Measurements from ENCODE around the gene EFL1.

EFL1 gene

GRCh38 chr15:82113106-82113715, 149.3 kb downstream of the EFL1 start:
- Histone ChIP-seq H3K4me1 (ENCODE audit: control insufficient read depth, insufficient read depth, low read length) (no peaks in the 10 kb centered on the region), H3K27ac (ENCODE audit: extremely low read depth, low read depth, low read length) (no peak overlapping the region), H3K9me3 (ENCODE audit: control insufficient read depth, insufficient read depth, low read depth, low read length) (no peaks in the 10 kb centered on the region), H3K4me3 (ENCODE audit: low read depth, low read length) (no peak overlapping the region), H3K36me3 (ENCODE audit: control insufficient read depth in 2 of 2, insufficient read depth in 1 of 2, low read length in 2 of 2) (no peaks in the 10 kb centered on the region)
- POLR2A ChIA-PET = no interaction called here
- TF ChIP-seq, protein P1, sequence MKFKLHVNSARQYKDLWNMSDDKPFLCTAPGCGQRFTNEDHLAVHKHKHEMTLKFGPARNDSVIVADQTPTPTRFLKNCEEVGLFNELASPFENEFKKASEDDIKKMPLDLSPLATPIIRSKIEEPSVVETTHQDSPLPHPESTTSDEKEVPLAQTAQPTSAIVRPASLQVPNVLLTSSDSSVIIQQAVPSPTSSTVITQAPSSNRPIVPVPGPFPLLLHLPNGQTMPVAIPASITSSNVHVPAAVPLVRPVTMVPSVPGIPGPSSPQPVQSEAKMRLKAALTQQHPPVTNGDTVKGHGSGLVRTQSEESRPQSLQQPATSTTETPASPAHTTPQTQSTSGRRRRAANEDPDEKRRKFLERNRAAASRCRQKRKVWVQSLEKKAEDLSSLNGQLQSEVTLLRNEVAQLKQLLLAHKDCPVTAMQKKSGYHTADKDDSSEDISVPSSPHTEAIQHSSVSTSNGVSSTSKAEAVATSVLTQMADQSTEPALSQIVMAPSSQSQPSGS (tag by site-specific recombination; IDR thresholded peaks at IDR 0.05; ENCODE audit: low read depth) = no peak
- TF ChIP-seq ZNF24 (tag by site-specific recombination; IDR thresholded peaks at IDR 0.05) (no peak), ZNF214 (tag by site-specific recombination; IDR thresholded peaks at IDR 0.05; ENCODE audit: borderline replicate concordance) (no peak), ZNF555 (tag by site-specific recombination; conservative IDR thresholded peaks at IDR 0.05) (no peak), ZNF670 (tag by site-specific recombination; IDR thresholded peaks at IDR 0.05; ENCODE audit: low read depth) (no peak), HOXD13 (CRISPR knock-in tag; IDR thresholded peaks at IDR 0.05; ENCODE audit: borderline replicate concordance) (no peak), KLF7 (tag by site-specific recombination; IDR thresholded peaks at IDR 0.05; ENCODE audit: borderline replicate concordance) (no peak), BCL11A (tag by site-specific recombination; IDR thresholded peaks at IDR 0.05; ENCODE audit: low read depth) (no peak), ZNF148 (tag by site-specific recombination; IDR thresholded peaks at IDR 0.05; ENCODE audit: borderline replicate concordance) (no peak), ZNF530 (tag by site-specific recombination; IDR thresholded peaks at IDR 0.05; ENCODE audit: low read depth) (no peak), RBAK (tag by site-specific recombination; IDR thresholded peaks at IDR 0.05) (no peak), ZNF76 (tag by site-specific recombination; IDR thresholded peaks at IDR 0.05; ENCODE audit: borderline replicate concordance, low read depth) (no peak), ZNF843 (tag by site-specific recombination; IDR thresholded peaks at IDR 0.05) (no peak), SP2 (tag by site-specific recombination; IDR thresholded peaks at IDR 0.05) (no peak), IKZF3 (tag by site-specific recombination; IDR thresholded peaks at IDR 0.05) (no peak), ZNF26 (tag by site-specific recombination; IDR thresholded peaks at IDR 0.05) (no peak), ZBTB48 (tag by site-specific recombination; IDR thresholded peaks at IDR 0.05) (no peak), ZSCAN23 (tag by site-specific recombination; IDR thresholded peaks at IDR 0.05) (no peak)
- TF ChIP-seq, protein P2, sequence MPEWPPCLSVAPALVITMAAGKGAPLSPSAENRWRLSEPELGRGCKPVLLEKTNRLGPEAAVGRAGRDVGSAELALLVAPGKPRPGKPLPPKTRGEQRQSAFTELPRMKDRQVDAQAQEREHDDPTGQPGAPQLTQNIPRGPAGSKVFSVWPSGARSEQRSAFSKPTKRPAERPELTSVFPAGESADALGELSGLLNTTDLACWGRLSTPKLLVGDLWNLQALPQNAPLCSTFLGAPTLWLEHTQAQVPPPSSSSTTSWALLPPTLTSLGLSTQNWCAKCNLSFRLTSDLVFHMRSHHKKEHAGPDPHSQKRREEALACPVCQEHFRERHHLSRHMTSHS (tag by site-specific recombination; IDR thresholded peaks at IDR 0.05) = no peak
- TF ChIP-seq, protein P3, sequence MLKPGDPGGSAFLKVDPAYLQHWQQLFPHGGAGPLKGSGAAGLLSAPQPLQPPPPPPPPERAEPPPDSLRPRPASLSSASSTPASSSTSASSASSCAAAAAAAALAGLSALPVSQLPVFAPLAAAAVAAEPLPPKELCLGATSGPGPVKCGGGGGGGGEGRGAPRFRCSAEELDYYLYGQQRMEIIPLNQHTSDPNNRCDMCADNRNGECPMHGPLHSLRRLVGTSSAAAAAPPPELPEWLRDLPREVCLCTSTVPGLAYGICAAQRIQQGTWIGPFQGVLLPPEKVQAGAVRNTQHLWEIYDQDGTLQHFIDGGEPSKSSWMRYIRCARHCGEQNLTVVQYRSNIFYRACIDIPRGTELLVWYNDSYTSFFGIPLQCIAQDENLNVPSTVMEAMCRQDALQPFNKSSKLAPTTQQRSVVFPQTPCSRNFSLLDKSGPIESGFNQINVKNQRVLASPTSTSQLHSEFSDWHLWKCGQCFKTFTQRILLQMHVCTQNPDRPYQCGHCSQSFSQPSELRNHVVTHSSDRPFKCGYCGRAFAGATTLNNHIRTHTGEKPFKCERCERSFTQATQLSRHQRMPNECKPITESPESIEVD (tag by site-specific recombination; IDR thresholded peaks at IDR 0.05) = no peak
- CTCF ChIA-PET = interaction anchor here (1.1 kb wide), 1 partner anchor 27 kb away, joined by 4 read pairs; no protein-coding TSS in a partner anchor
